Activated CD8-positive, alpha-beta memory T cell treated with anti-CD3 and anti-CD28 coated beads for 1 hour (primary cell): Measurements from ENCODE around the gene HS6ST2.

ENCODE experiments used
- DNase-seq, 2 donors: peaks; one replicate each; pipeline ENCODE4 v3.0.0-alpha.2; 2020; ENCODE audit warnings: low read depth in 1 of 2; ENCODE audit errors: extremely low read depth in 1 of 2

The HS6ST2 gene

DNA sequence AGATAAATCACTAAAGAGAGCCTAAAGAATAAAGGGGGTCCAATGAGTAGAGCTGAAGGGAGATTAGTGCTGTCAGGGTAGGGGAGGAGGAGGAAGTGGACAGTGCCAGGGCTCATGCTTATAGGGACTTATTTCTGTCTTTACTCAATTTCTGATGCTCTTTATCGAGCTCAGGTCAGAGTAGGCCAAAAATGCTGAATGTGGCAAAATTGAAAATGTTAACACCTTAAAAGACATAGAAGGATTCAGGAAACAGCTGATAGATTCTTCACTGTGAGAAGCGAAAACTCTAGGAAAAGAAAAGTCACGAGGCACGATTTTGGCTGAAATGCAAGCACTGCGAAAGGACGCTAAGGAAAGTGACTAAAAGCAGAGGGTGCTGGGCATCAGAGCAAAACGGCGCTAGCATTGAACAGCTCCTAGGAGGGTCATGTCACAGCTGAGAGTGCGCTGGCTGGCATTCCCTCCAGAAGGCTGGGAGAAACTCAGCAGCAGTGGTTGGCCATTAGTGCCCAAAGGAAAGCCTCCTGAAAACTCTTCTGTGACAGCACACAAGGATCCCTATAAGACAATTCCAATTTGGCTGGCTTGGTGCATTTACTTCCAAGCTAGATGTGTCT lies 150.9 kb downstream of the HS6ST2 start:
- no peak for DNase-seq

DNA sequence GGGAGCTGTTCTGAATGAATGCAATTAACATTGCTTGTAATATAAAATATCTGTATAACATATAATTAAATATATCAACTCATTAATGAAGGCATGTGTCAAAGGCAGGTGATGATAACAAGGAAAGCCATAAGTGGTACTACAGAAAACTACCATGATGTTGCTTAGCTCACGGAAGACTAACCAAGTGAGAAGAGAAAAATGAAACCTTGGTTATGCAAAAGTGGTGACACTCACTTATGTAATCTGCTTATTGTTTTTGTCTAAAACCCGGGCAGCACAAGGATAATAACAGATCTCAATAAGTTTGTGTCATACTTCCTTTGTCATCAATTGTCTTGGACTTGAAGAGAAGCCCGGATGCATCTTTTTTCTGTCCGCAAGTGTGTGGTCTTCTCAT lies 156.4 kb downstream of the HS6ST2 start:
- no peak for DNase-seq

DNA sequence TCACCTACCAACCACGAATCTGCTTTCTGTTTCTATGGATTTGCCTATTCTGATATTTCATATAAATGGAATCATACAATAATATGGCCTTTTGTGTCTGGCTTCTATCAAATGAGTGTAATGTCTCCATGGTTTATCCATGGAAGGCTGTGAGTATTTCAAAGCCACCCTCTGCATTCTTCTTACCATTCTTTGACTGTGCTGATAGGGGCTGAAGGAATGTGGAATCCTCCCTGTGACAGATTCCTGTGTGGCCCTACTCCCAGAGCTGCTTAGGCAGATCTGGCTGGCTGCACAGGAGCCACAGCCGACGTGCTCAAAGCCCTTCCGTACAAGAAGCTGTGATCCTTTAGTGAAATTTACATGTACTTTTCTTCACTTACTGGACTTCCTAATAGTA lies 163.2 kb downstream of the HS6ST2 start:
- DNase-seq: no peak

DNA sequence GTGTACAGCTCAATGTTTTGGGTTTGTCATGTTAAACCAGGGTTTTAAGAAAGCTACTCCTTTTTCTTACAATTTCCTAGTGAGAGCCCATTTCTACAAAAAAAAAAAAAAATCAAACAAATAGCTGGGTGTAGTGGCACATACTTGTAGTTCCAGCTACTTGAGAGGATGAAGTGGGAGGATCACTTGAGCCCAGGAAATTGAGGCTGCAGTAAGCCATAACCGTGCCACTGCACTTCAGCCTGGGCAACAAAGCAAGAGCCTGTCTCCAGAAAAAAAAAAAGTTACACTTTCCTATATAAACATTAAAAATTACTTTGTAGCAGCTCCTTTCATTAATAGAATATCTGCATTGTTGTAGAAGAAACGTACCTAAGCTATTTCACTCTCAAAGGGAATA lies 166.7 kb downstream of the HS6ST2 start:
- DNase-seq: no peak

DNA sequence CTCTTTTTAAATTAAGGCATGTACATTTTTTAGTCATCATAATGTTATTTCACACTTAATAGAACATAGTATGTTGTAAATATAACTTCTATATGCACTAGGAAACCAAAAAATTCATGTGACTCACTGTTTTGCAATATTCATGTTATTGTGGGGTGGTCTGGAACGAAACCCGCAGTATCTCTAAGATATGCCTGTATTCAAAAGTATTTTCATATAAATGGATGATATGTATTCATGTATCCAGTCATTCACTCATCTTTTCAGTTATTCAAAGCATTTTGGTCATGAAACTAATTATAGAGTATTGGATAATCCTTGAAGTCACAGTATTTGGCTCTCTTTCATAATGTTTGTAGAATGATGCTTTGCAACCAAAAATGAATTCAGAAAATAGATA lies 168.1 kb downstream of the HS6ST2 start:
- no peak for DNase-seq

DNA sequence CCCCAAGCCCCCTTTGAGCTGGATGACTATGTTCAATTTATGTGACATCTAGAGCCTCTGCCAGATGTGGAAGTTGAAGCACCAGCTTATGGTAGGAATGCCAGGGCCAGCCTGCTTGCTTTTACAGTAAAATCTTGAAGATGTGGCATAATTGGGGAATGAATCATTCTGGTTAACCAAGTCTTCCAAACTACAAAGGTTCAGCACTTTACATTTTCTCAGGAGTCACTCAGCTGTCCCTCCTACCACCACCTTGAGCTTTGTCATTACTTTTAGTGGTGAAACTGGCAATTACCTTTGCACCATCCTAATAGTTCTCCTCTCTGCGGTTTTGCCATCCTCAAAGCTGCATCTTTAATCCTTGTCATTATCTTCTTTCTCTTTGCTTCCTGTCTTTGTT lies 172.2 kb downstream of the HS6ST2 start:
- no peak for DNase-seq

DNA sequence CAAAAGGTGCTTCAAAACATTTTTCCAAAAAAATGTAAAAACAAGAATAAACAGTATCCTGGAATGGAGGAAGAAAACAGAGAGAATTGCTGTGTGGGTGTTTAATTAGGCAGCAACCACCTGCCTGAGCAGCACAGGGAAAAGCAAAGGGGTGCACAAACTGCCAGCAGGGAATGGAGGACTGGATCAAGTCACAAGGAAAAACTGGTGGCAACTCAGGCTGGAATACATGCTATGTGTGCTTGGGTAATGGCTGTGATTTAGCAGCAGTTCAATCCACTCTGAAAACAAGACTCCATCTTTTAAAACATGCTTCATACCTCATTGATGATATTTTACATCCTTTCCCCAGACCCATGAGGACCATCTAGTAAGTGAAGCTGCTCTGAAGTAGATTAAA lies 179.5 kb downstream of the HS6ST2 start:
- DNase-seq: no peak

DNA sequence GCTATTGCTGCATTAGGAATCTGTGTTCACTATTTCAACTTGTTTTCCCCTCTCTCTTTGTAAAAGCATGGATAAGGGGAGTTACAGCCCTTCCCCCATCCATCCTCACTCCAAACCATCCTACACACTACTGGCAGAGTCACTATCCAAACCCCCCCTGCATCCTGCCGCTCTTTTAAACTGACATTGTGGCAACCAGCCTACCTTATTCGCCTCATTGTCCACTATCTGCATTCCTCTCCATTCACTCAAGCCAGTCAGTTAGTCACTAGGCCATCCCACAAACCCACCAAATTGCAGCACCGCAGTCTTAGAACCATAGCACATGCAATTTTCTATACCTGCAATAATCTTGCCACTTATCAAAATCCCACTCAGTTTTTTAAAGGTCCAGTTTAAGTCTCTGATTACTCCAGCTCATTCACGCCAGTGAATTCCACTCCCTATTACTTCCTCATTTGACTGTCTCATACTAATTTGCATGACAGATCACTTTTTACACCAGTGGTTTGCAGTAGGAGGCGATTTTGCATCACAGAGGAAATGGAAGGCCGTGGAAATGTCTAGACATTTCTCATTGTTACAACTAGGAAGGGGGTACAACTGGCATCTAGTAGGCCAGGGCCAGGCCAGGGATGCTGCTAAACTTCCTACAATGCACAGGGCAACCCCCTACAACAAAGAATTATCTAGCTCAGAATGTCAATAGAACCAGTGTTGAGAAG lies 181.8 kb downstream of the HS6ST2 start:
- no peak for DNase-seq

DNA sequence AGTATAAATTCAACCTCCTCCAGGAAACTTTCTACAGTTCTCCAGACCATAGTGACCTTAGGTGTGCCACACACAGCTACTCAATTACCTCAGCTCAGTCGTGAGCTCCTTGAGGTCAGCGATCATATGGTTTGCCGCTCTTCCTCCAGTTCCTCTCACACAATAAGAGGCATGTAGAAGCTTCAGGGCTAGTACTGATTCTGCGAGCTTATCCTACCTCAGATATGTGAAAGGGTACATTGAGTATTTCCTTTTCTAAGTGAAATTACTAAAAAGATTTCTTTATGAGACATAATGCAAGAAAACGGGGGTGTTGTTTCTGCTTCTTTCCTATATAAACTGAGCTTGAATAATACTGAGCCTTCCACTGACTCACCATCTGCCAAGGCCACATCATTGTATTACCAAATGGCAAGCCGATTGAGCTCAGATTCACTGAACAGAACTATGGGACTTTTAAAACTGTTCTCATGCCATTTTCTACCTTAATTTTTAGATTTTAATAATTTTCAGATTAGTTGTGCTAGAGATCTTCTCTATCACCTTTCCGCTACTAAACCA lies 183.1 kb downstream of the HS6ST2 start:
- DNase-seq: no peak

DNA sequence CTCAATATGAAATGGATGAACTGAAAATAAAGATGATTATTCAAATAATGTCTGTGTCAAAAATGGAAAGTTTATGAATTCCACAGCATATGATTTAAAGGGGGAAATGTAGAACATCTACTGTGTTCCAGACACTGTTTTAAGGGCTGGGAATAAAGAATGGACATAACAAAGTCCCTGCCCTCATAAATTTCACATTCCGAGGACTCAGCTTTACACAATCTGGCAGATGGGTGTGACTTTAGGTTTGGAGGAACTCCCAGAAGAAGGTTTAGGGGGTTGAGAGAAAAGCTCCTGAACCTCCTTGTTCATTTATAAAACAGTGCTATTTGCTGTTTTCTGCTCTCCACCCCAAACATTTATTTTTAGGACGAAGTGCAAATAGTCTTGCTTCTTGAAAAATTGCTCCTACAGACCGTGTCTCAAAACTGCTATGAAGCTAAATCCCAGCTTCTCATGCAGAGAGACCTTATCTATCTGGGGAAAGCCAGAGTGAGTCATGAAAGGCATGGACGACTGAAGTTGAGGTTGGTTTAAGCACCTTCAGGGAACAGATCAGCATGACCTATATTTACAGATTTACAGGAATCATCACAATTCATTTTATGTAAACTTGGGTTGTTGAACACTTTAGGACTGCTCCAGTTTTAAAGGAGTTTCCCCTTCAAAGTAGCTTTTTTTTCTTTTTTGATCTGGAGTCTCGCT lies 184.3 kb downstream of the HS6ST2 start:
- DNase-seq: no peak

DNA sequence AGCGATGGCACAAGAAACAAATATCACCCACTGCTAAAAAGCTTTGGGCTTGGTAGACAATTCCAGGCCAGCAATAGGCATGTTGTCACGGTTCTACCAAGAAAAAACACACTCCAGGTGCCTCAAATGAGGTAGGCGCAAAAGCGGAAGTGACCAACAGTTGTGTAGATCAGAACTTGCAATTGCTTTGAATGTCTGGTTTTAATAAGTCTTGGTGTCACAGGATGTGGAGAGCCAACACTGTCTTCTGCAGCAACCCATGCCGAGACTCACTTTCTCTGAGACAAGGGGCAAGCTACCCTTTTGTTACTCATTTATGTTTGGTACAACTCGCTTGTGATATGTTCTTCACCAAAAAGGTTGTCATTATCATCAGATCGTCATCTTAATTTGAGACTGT lies 188.8 kb downstream of the HS6ST2 start:
- no peak for DNase-seq

DNA sequence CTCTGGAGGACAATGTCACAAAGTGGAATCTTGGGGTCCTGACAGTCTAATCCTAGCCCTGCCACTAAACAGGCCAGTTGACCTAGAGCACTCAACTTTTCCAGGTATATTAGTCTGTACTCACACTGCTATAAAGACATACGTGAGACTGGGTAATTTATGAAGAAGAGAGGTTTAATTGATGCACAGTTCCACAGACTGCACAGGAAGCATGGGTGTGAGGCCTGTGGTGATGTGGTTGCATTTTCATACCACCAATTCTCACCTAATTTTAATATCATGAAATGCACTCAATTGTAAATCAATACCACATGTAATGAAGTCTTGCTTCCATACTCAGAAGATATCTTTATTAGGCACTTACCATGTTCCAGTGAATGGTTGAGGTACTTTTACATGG lies 192.0 kb downstream of the HS6ST2 start:
- no peak for DNase-seq

DNA sequence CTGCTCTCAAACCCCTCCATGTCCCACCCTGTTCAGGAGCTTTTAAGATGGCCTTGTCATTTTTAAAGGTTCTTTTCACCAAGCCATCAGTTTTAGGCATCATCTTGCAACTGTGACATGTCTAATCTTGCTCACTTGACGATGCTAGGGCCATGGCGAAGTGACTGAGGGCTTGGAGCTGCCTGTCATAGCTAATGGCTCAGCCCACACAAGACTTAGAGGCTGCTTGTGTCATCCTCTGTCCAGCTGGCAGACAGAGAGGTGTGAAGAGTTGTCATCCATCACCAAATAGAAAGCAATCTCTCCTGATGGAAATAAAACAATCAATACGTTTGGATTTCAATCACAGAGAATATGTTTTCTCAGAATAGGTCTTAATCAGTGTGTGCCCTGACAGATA lies 194.9 kb downstream of the HS6ST2 start:
- DNase-seq: no peak

DNA sequence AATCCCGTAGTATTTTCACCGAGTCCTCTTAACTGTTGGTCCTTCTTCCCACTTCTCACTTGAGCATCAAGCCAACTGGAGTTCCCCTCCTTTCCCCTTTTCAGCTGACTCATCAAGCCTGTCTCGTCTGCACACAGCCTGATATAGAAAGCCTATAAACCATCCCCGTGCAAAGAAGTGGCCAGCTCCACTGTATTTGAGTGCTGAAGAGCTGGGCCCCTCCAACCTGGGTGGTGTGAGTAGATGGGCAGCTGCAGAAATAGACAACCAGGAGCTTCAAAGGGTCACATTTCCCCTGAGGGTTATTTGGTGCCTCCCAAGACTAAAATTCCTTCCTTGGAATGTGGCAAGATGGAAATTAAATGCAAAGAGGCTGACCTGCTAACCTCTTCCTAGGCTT lies 199.7 kb downstream of the HS6ST2 start:
- DNase-seq: no peak

DNA sequence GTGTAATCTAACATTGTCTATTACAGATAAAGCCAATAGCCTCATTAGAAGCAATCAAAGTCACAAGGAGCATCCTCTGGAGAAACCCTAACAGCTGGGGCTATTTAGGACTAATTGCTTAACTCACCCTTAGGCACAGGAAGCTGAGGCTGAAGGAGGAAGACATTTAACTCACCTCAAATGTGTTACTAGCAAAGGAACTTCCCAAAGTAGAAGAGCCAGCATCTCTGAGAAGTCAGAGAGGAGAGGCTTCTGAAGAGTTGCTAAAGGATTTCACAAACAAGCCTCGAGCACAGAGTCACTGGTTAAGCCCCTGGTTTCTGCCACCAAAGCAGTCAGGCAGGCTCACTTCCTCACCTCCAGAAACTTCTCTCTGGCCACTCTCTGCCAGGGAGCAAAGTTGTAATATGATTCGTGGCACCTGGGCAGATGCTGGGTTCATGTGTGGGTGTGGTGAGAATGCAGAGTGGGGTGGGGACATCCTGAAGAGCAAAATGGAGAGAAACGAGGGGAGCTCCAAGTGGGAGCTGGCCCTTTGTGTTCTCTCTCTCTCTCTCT lies 201.3 kb downstream of the HS6ST2 start:
- no peak for DNase-seq

DNA sequence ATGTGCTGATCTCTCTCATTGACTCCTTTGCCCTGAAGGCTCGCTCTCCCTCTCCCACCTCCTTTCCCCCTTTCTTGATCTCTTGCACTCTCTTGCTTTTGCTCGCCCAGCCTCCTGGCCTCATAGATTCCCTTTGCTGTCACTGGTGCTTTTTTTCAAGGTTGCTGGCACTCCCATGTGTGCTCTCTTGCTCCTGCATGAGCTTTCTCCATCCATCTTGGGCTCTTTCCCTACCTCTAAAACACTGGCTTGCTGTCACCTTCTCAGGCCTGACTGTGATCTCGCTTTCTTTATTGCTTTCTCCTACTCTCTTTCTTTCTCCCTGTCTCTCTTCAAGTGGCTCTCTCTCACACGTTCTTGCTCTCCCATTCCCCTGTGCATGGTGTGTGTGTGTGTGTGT lies 202.0 kb downstream of the HS6ST2 start:
- no peak for DNase-seq

DNA sequence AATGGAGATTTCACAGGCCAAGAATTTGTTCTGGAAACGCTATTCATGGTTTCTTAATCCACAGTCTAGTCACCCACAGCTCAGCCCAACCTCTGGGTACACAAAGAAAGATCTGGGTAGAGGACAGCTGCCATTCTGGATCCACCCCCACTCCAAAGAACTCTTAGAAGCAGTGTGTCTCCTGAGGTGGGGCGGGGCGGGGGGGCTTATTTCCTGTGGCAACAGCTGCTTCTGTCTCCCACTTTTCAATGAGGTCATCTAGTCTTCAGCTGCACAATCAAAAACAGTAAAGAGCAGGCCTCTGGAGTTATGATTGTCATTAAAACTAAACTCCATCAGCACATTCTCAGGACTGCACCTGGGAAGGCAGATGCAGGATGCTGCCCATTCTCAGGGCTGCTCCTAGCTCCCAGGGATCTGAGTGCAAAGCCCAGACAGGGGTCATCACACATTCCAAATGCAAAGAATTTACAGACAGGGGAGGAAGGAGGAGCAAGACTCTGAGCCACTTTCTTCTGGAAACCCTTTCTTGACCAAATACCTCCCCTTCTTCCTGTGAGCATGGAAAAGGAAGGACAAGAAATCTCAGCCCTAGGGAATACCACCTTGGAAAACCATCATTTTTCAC lies 207.3 kb downstream of the HS6ST2 start:
- DNase-seq: no peak

DNA sequence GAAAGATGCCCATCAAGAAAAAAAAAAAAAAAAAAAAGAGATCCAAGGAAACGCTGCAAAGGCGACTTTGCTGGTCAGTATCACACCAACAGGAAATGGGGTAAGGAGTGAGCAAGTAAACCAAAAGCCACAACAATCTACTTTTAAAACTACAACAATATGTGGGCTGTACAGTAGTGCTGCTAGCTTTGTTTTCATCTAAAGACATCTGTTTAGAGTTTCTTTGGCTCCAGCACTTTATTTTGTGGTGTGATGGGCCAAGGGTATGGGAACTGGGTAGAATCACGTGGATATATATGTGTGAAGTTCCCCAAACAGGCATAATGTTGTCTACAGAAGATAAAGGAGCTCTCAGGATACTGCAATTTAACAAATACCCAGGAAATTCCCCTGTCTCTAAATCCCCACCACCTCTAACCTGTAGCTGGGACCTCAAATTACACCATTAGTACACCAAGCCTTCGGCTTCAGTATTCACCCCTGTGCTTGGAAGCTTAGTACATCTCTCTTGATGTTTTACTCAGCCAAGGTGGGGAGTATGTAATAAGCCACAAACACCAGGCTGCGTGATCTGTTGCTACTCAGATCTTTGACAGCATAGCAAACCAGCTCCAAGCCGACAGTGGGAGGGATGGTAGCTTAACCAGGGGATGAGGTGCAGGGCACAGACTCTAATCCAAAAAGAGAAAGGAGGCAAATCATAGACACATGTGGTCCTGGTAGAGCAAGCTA lies 207.9 kb downstream of the HS6ST2 start:
- DNase-seq: no peak

DNA sequence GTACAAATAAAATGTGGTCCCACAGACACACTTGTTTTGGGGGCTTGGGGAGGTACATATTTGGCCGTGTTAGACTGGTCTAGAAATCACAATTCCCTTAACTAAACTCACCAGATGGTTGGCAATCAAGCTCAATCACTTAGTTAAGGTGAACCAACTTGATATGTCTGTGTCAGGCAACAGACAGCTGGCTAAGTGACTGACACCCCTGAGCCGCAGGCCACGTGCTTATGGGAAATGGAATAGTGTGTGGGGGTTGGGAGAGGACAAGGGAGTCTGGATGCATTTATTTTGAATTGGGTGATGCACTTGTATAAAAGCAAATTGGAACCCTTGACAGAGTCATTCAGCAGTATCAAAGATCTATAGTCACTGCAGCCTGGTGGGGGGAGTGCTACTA lies 209.0 kb downstream of the HS6ST2 start:
- DNase-seq: no peak

DNA sequence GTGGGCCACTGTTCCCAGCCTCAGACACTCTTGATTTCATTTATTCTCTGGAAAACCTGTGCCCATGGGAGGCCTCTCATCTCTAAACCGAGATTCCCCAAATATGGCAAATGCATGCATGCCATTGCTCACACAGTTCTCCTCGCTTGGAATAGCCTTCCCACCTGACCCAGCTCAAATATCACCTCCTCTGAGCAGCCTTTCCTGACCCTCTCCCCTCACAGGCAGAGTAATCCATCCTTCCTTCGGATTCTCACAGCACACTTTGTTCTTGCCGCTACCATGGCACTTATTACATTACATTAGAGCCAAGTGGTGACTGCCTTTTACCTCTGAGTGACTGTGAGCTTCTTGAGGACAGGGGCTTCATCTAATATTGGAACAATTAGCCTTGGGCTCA lies 209.5 kb downstream of the HS6ST2 start:
- DNase-seq: no peak

DNA sequence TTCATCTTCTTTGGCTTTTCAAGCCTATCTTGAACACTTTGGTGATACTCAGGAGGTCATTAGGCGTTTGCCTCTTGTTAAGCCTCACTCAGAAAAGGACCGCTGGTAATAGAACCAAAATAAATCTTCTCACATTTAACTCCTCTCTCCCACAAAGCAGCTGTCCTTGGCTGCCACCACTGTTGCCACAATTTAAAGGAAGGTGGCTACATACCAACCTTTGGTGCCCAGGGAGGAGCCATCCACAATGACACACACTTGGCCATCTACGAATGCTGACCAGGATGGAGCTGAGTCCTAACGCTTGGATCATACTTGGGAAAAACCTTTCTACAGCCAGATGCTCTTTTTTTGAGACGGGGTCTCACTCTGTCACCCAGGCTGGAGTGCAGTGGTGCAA lies 210.2 kb downstream of the HS6ST2 start:
- DNase-seq: no peak
